Loucy (cell line): ENCODE measurements around the gene SLC6A13.

Experiments used
- CTCF ChIP-seq: fragments of 200-600 bp; sonication (generic); conservative IDR thresholded peaks from 2 replicates; pipeline ENCODE4 v1.5.1; 2014; ENCODE audit warnings: mild to moderate bottlenecking, antibody characterized with exemption, low read length
- EZH2phosphoT487 ChIP-seq: fragments of 200-600 bp; IDR thresholded peaks from 2 replicates; pipeline ENCODE4 v1.6.1; 2018; ENCODE audit warnings: antibody characterized with exemption, mild to moderate bottlenecking, moderate library complexity, borderline replicate concordance

DNA sequence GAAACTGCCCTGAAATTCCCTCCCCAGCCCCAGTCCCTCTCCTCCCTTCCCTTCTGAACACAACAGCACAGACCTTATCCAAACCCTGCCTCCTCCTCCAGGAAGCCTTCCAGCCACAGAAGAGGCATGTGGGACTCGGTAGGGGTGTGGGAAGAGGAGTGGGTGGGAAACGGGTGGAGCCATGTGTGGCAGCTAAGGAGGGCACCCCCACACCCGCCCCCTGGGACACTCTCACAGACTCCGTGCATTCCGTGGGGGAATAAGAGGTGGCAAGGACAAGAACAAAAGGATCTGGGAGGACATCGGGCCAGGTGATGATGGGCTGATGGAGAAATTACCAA lies 73.0 kb downstream of the SLC6A13 start:
- TF ChIP-seq CTCF, result no peak
- TF ChIP-seq EZH2phosphoT487, result no peak
